Type B pancreatic cell (in vitro differentiated cells): ENCODE measurements around the gene C17orf113. TPM values are rescaled to one million over a fixed set of nuclear protein-coding genes. Genes with fewer than 3 reads are reported as not detected.

Experiments used
- DNase-seq: peaks from one replicate; pipeline ENCODE4 v3.0.0; 2021; ENCODE audit warnings: mixed read lengths; ENCODE audit not compliant: unreplicated experiment; ENCODE audit errors: extremely low spot score
- H3K27ac Mint-ChIP-seq: 2 replicates; pipeline ENCODE4 v1.8.0; 2021; ENCODE audit warnings: mild to moderate bottlenecking, mixed read lengths
- H3K27me3 Mint-ChIP-seq: 2 replicates; pipeline ENCODE4 v1.8.0; 2021; ENCODE audit warnings: mixed read lengths
- H3K36me3 Mint-ChIP-seq: 2 replicates; pipeline ENCODE4 v1.8.0; 2021; ENCODE audit warnings: mixed read lengths
- H3K4me1 Mint-ChIP-seq: one replicate; pipeline ENCODE4 v1.8.0; 2021; ENCODE audit warnings: mixed read lengths; ENCODE audit not compliant: unreplicated experiment
- H3K4me3 Mint-ChIP-seq: 2 replicates; pipeline ENCODE4 v1.8.0; 2021; ENCODE audit warnings: mild to moderate bottlenecking, mixed read lengths
- H3K9me3 Mint-ChIP-seq: 2 replicates; pipeline ENCODE4 v1.8.0; 2021; ENCODE audit warnings: mixed read lengths
- CTCF ChIP-seq: fragments of 200-600 bp; sonication (generic); conservative IDR thresholded peaks from 2 replicates; pipeline ENCODE4 v1.5.0; 2021; ENCODE audit warnings: antibody characterized with exemption, mild to moderate bottlenecking
- total RNA-seq: library from RNA; stranded (reverse); gene quantifications from 2 replicates; pipeline ENCODE4 v1.2.1, GENCODE V29; 2021; ENCODE audit warnings: low replicate concordance

Gene C17orf113
- total RNA-seq, 1 donor from 2014 or later, result 3.0 TPM

GRCh38 chr17:42005166-42005565, 45.2 kb downstream of the C17orf113 start:
- Mint-ChIP-seq H3K4me3 (no peak overlapping the region), H3K27me3 (no peaks in the 10 kb centered on the region), H3K4me1 (peaks cover 19% of the 10 kb centered on the region), H3K9me3 (no peaks in the 10 kb centered on the region), H3K27ac (no peak overlapping the region), H3K36me3 (peaks cover 12% of the 10 kb centered on the region)
- no peak for DNase-seq
- TF ChIP-seq CTCF, result no peak

GRCh38 chr17:42002792-42003301, 47.6 kb downstream of the C17orf113 start:
- no peaks in the 10 kb centered on the region for H3K27me3 Mint-ChIP-seq
- no peak for TF ChIP-seq CTCF
- no peak for DNase-seq
- peaks cover 11% of the 10 kb centered on the region for H3K36me3 Mint-ChIP-seq
- H3K9me3 Mint-ChIP-seq, result no peaks in the 10 kb centered on the region
- peaks cover 19% of the 10 kb centered on the region for H3K4me1 Mint-ChIP-seq
- H3K4me3 Mint-ChIP-seq, result no peak overlapping the region
- peak overlapping the region; percentile 12 for H3K27ac Mint-ChIP-seq

- DNase-seq, result no peak
- TF ChIP-seq CTCF, result no peak
- Mint-ChIP-seq H3K27me3 (no peaks in the 10 kb centered on the region), H3K9me3 (no peaks in the 10 kb centered on the region), H3K4me3 (no peak overlapping the region), H3K4me1 (peaks cover 19% of the 10 kb centered on the region), H3K36me3 (peaks cover 11% of the 10 kb centered on the region), H3K27ac (peak overlapping the region; percentile 12)
Observed at GRCh38 chr17:42002175-42002791, 48.1 kb downstream of the C17orf113 start.

- H3K4me3 Mint-ChIP-seq, result no peak overlapping the region
- no peak for TF ChIP-seq CTCF
- no peak overlapping the region for H3K27ac Mint-ChIP-seq
Observed at GRCh38 chr17:42001729-42002128, 48.7 kb downstream of the C17orf113 start.

GRCh38 chr17:42000413-42001133, 49.8 kb downstream of the C17orf113 start:
- TF ChIP-seq CTCF, result no peak
- H3K9me3 Mint-ChIP-seq, result no peaks in the 10 kb centered on the region
- DNase-seq, result no peak
- peaks cover 19% of the 10 kb centered on the region for H3K4me1 Mint-ChIP-seq
- H3K36me3 Mint-ChIP-seq, result peaks cover 13% of the 10 kb centered on the region
- no peak overlapping the region for H3K4me3 Mint-ChIP-seq
- no peaks in the 10 kb centered on the region for H3K27me3 Mint-ChIP-seq
- peak overlapping the region; percentile 2 for H3K27ac Mint-ChIP-seq

More at GRCh38 chr17:42001729-42002128, 48.7 kb downstream of the C17orf113 start:
- Mint-ChIP-seq H3K36me3 (peaks cover 12% of the 10 kb centered on the region), H3K4me1 (peaks cover 19% of the 10 kb centered on the region), H3K9me3 (no peaks in the 10 kb centered on the region), H3K27me3 (no peaks in the 10 kb centered on the region)
- DNase-seq, result no peak
